HFF-Myc (cell line): ENCODE measurements around the gene TXNDC17.

Source experiments
- DNase-seq: peaks from one replicate; pipeline ENCODE4 v3.0.0-alpha.2; 2011; ENCODE audit warnings: low read depth; ENCODE audit errors: extremely low read depth
- H3K4me3 ChIP-seq: replicated peaks from 2 replicates; pipeline ENCODE4 v1.5.1; 2011; ENCODE audit warnings: low read depth, mild to moderate bottlenecking, control low read depth, low read length
- CTCF ChIP-seq: IDR thresholded peaks from 2 replicates; pipeline ENCODE4 v1.5.1; 2012; ENCODE audit warnings: mild to moderate bottlenecking, low read depth, low read length, control low read depth; ENCODE audit errors: missing control alignments

The TXNDC17 gene

GRCh38 chr17:6683081-6683684, 42.3 kb downstream of the TXNDC17 start:
- H3K4me3 ChIP-seq, result no peak overlapping the region
- DNase-seq, result no peak
- no peak for TF ChIP-seq CTCF

- no peak for DNase-seq
- no peak for TF ChIP-seq CTCF
- H3K4me3 ChIP-seq, result no peak overlapping the region
These were observed 43.0 kb downstream of the TXNDC17 start for GRCh38 chr17:6683730-6684459.

- H3K4me3 ChIP-seq, result no peak overlapping the region
- TF ChIP-seq CTCF, result no peak
- no peak for DNase-seq
These were observed 43.6 kb downstream of the TXNDC17 start for GRCh38 chr17:6684460-6684783.

- DNase-seq, result no peak
- H3K4me3 ChIP-seq, result no peak overlapping the region
- TF ChIP-seq CTCF, result no peak
These were observed 44.3 kb downstream of the TXNDC17 start for GRCh38 chr17:6684881-6685767.

- no peak for DNase-seq
- H3K4me3 ChIP-seq, result no peak overlapping the region
- no peak for TF ChIP-seq CTCF
These were observed 45.2 kb downstream of the TXNDC17 start for GRCh38 chr17:6686026-6686425.

GRCh38 chr17:6688944-6689343, 48.1 kb downstream of the TXNDC17 start:
- DNase-seq, result no peak
- no peak overlapping the region for H3K4me3 ChIP-seq
- no peak for TF ChIP-seq CTCF
